Activated CD8-positive, alpha-beta T cell treated with anti-CD3 and anti-CD28 coated beads for 36 hours (primary cell): ENCODE data around the gene EWSR1. TPM values are rescaled to one million over a fixed set of nuclear protein-coding genes. Genes with fewer than 3 reads are reported as not detected.

ENCODE experiments used
- ATAC-seq: fragments of 200-7000 bp; cut with Tn5 transposase; one replicate; pipeline ENCODE4 v1.10.0; 2021; ENCODE audit warnings: mild to moderate bottlenecking, moderate library complexity
- CTCF ChIA-PET: fragments of 350-600 bp; sonication (Branson Sonifier 250); formaldehyde crosslinking; loops from one replicate; lab custom pipeline; 2021; ENCODE audit warnings: antibody characterized with exemption; lab: Charles Lee
- POLR2A ChIA-PET: fragments of 350-600 bp; sonication (Branson Sonifier 250); formaldehyde crosslinking; loops from one replicate; lab custom pipeline; 2021; ENCODE audit warnings: antibody characterized with exemption; lab: Charles Lee
- DNase-seq: peaks from one replicate; pipeline ENCODE4 v3.0.0-alpha.2; 2020
- H3K27ac Mint-ChIP-seq: one replicate; pipeline ENCODE4 v1.8.0; 2021; ENCODE audit warnings: mild to moderate bottlenecking, mixed read lengths
- H3K27me3 Mint-ChIP-seq: one replicate; pipeline ENCODE4 v1.8.0; 2021; ENCODE audit warnings: mixed read lengths
- H3K36me3 Mint-ChIP-seq: one replicate; pipeline ENCODE4 v1.8.0; 2021; ENCODE audit warnings: low read depth, mixed read lengths
- H3K4me1 Mint-ChIP-seq: one replicate; pipeline ENCODE4 v1.8.0; 2021; ENCODE audit warnings: low read depth, mixed read lengths
- H3K4me3 Mint-ChIP-seq: one replicate; pipeline ENCODE4 v1.8.0; 2021; ENCODE audit warnings: mild to moderate bottlenecking, moderate library complexity, mixed read lengths
- H3K9me3 Mint-ChIP-seq: one replicate; pipeline ENCODE4 v1.8.0; 2021; ENCODE audit warnings: mixed read lengths
- intact Hi-C: fragments of 100-400 bp; cut with micrococcal nuclease; formaldehyde crosslinking; loops from one replicate; pipeline ENCODE4 v1.10.0; 2022
- total RNA-seq, 2 experiments: library from RNA; stranded (reverse); gene quantifications; one replicate each; pipeline ENCODE4 v1.2.3, GENCODE V29; 2021
- TF ChIP-seq, protein P1 (sequence below): fragments of 200-600 bp; IDR thresholded peaks from one replicate; pipeline ENCODE4 v1.8.0; 2022; ENCODE audit warnings: antibody characterized with exemption, mild to moderate bottlenecking

EWSR1 gene
- total RNA-seq, 2 experiments from 2014 or later = 307 to 315 TPM

DNA sequence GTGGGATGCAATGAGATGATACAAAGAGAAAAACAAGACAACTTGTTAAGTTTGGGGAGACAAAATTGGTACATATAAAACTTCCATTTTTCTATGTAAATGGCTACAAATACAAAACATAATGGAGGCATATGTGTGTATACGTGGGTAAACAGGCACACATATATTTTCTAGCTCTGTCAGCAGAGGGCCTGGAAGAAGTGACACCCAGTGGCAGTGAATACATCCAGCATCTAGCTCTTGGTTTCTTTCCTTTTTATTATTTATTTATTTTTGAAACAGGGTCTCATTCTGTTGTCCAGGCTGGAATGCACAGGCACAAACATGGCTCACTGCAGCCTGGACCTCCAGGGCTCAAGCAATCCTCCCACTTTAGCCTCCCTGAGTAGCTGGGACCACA, 52.5 kb downstream of the EWSR1 start:
- DNase-seq (no peak), ATAC-seq (no peak)
- ChIA-PET CTCF (no interaction called here), POLR2A (interaction anchor here (0.6 to 1.2 kb wide), 4 partner anchors 9 to 664 kb away, joined by 3 read pairs; partner anchors contain the start of gene GAS2L1)
- TF ChIP-seq, protein P1, sequence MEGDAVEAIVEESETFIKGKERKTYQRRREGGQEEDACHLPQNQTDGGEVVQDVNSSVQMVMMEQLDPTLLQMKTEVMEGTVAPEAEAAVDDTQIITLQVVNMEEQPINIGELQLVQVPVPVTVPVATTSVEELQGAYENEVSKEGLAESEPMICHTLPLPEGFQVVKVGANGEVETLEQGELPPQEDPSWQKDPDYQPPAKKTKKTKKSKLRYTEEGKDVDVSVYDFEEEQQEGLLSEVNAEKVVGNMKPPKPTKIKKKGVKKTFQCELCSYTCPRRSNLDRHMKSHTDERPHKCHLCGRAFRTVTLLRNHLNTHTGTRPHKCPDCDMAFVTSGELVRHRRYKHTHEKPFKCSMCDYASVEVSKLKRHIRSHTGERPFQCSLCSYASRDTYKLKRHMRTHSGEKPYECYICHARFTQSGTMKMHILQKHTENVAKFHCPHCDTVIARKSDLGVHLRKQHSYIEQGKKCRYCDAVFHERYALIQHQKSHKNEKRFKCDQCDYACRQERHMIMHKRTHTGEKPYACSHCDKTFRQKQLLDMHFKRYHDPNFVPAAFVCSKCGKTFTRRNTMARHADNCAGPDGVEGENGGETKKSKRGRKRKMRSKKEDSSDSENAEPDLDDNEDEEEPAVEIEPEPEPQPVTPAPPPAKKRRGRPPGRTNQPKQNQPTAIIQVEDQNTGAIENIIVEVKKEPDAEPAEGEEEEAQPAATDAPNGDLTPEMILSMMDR = no peak
- Mint-ChIP-seq H3K27me3 (peaks cover 13% of the 10 kb centered on the region), H3K4me1 (no peaks in the 10 kb centered on the region), H3K36me3 (no peaks in the 10 kb centered on the region), H3K4me3 (no peak overlapping the region), H3K27ac (no peak overlapping the region), H3K9me3 (no peaks in the 10 kb centered on the region)
- intact Hi-C loops = no loop called here

DNA sequence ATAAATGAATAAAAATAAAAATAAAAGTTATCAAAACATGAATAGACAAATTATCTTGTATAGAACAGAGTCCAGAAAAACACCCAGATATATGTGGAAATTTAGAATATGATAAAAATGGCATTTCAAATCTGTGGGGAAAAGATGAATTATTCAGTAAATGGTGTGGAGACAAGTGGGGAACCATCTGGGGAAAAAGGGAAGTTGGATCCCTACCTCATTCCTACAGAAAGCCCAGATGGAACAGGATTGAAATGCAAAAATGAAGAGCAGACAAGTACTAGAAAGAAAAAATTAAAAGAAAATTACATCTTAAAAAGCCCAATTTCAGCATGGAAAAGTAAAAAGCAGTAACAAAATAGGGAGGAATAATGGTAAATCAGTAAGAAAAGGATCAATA, 55.6 kb downstream of the EWSR1 start:
- DNase-seq (no peak), ATAC-seq (no peak)
- Mint-ChIP-seq H3K27me3 (no peaks in the 10 kb centered on the region), H3K4me3 (no peak overlapping the region), H3K9me3 (no peaks in the 10 kb centered on the region), H3K4me1 (no peaks in the 10 kb centered on the region), H3K36me3 (no peaks in the 10 kb centered on the region), H3K27ac (no peak overlapping the region)
- intact Hi-C loops = no loop called here
- CTCF ChIA-PET = no interaction called here
- TF ChIP-seq, protein P1 = no peak
- POLR2A ChIA-PET = no interaction called here

DNA sequence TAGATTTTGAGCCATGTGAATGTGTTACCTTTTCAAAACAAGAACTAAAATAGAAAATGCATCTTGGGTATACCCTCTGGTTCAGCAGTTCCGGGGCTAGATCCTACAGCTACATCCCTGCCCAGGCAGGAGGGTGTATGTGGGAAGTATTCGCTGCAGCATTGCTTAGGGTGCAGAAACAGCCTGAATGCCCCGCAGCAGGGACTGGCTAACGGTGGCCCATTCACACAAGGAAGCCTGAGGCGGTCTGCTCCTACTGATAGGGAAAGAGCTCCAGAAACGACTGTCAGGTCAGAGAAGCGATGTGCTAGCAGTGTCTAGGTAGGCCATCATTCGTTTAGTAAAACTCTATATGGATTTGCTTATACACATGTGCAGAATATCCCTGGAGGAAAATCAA, 57.3 kb downstream of the EWSR1 start:
- H3K4me3 Mint-ChIP-seq = no peak overlapping the region
- peaks cover 3% of the 10 kb centered on the region for H3K36me3 Mint-ChIP-seq
- no peaks in the 10 kb centered on the region for H3K4me1 Mint-ChIP-seq
- no peaks in the 10 kb centered on the region for H3K27me3 Mint-ChIP-seq
- H3K27ac Mint-ChIP-seq = no peak overlapping the region
- no peaks in the 10 kb centered on the region for H3K9me3 Mint-ChIP-seq
- TF ChIP-seq, protein P1 = no peak
- POLR2A ChIA-PET = interaction anchor here (0.6 kb wide), 1 partner anchor 77 kb away, joined by 5 read pairs; no protein-coding TSS in a partner anchor
- intact Hi-C loops = no loop called here
- DNase-seq = no peak
- ATAC-seq = no peak
- CTCF ChIA-PET = no interaction called here

DNA sequence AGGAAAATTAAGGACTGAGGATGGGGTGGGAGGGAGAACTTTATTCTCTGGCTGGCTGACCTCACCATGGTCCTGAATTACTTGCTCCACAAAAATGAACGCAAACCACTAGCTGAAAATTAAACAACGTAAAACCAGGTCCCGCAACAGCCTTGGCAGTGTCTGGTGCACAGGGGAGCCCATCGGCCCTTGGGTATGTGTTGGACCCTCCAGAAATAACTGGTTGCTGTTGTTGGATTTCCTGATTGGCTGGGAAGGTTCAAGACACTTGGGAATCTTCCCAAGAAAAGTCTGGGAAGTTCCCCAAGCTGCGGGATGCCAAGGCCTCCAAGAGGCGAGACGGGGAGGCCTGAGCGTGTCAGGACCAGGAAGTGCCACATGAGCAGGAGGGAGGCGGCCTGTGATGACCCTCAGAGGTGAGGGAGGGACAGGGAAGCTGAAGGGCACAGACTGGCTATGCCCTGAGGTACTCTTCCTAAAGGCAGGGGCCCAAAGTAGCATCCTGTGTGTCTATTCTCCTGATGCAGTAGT, 57.8 kb downstream of the EWSR1 start:
- ChIA-PET CTCF (no interaction called here), POLR2A (interaction anchor here (0.6 kb wide), 1 partner anchor 77 kb away, joined by 5 read pairs; no protein-coding TSS in a partner anchor)
- Mint-ChIP-seq H3K9me3 (no peaks in the 10 kb centered on the region), H3K36me3 (peaks cover 3% of the 10 kb centered on the region), H3K4me1 (no peaks in the 10 kb centered on the region), H3K27me3 (no peaks in the 10 kb centered on the region), H3K27ac (no peak overlapping the region), H3K4me3 (no peak overlapping the region)
- TF ChIP-seq, protein P1 = no peak
- intact Hi-C loops = no loop called here
- ATAC-seq (no peak), DNase-seq (no peak)

DNA sequence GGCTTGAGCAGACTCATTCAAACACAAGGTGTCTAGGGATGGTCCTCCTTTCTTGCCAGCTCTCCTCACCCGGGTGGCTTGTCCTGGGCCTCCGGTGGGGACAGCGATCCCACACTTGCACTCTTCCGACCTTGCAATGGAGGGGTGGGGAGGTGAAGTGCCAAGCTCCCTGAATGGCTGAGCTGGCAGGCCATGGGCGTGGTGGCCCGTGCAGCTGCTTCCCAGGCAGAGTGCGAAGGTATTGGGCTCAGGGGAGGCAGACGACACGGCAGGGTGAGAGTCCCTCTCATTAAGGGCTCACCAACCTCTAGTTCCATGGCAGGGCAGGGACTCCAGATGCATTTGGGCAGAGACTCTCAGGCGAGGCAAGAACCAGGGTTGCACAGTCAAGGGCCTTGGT, 58.4 kb downstream of the EWSR1 start:
- TF ChIP-seq, protein P1 = no peak
- Mint-ChIP-seq H3K36me3 (peaks cover 3% of the 10 kb centered on the region), H3K4me1 (no peaks in the 10 kb centered on the region), H3K27ac (no peak overlapping the region), H3K27me3 (no peaks in the 10 kb centered on the region), H3K4me3 (no peak overlapping the region), H3K9me3 (no peaks in the 10 kb centered on the region)
- intact Hi-C loops = no loop called here
- ChIA-PET POLR2A (no interaction called here), CTCF (no interaction called here)
- DNase-seq = no peak
- ATAC-seq = no peak
